ENCODE measurements around the gene HNRNPUL1. TPM values are rescaled to one million over a fixed set of nuclear protein-coding genes. Genes with fewer than 3 reads are reported as not detected.

Gene HNRNPUL1
- total and polyA plus RNA-seq, 9 of the 15 experiments (the other 6 are each of a cell fraction or from before 2014, with no cell fraction given): 7.3 to 211 (median 85.0) TPM

DNA sequence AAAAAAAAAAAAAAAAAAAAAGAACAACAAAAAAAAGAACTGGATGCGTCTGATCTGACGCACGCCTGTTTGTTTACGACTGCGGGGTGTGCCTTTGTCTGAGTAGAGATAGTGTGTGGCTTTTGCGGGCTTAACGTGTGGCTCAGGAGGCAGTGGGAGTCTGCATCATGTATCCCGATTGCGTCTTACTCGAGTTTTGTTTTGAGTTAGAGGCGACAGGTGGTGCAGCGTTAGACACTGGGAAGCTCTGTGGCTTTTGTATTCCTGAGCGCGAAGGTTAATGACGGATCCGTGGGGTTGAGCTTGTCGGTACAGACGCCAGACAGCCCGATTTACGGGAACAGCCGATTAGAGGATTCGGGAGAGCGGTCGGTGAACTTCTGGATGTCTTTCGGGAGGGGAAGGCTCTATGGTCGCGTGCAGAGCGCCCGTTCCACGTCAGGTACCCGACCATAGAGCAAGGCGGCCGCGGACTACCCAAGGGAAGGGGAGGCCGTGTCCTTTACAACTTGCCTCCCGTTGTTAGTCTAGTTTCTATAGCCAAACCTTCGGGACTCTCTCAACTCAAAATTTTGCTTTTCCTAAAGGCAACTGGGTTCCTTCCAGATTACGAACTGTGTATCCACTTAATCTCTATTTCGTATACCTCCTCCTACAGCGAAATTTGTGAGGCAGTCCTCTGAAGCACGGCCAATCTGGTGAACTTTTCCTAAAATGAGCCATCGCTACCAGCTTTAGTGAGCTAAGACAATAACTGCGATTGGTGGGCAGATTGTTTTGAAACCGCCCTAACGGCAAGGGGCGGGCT, 926 bp upstream of the HNRNPUL1 start (continued):
- TF ChIP-seq IRF1 (CRISPR knock-in tag; IDR thresholded peaks at IDR 0.05; ENCODE audit: borderline replicate concordance) (0 out of 2 replicates have a peak, but pooled peaks have one; percentile 24), FOS (IDR thresholded peaks at IDR 0.05; ENCODE audit: extremely low read depth, insufficient read length) (no peak), TAF1 (IDR thresholded peaks at IDR 0.05; ENCODE audit: control insufficient read depth, extremely low read depth, insufficient read depth, low read length, severe bottlenecking) (peak; percentile 68), ERF (CRISPR knock-in tag; IDR thresholded peaks at IDR 0.05) (peak; percentile 72), TAF9B (IDR thresholded peaks at IDR 0.05; ENCODE audit: partially characterized antibody) (peak; percentile 66), ETV5 (CRISPR knock-in tag; IDR thresholded peaks at IDR 0.05; ENCODE audit: low read depth) (peak; percentile 47; the same call in 1 of the 2 replicates), JUND (IDR thresholded peaks at IDR 0.05; ENCODE audit: borderline replicate concordance, low read depth, low read length) (peak; percentile 34; the same call in 1 of the 2 replicates), JUND (tag; IDR thresholded peaks at IDR 0.05; ENCODE audit: borderline replicate concordance, low read depth, low read length) (no peak), ZBTB8A (IDR thresholded peaks at IDR 0.05; ENCODE audit: partially characterized antibody) (no peak), TCF15 (CRISPR knock-in tag; IDR thresholded peaks at IDR 0.05) (no peak), POLR2A (conservative IDR thresholded peaks at IDR 0.05) (peak; percentile 89), TCF3 (CRISPR knock-in tag; IDR thresholded peaks at IDR 0.05) (peak; percentile 71), ZNF589 (CRISPR knock-in tag; IDR thresholded peaks at IDR 0.05; ENCODE audit: low read depth) (peak; percentile 71; the same call in 1 of the 2 replicates), PKNOX1 (IDR thresholded peaks at IDR 0.05) (0 out of 2 replicates have a peak, but pooled peaks have one; percentile 12)
- TF ChIP-seq, protein P1, sequence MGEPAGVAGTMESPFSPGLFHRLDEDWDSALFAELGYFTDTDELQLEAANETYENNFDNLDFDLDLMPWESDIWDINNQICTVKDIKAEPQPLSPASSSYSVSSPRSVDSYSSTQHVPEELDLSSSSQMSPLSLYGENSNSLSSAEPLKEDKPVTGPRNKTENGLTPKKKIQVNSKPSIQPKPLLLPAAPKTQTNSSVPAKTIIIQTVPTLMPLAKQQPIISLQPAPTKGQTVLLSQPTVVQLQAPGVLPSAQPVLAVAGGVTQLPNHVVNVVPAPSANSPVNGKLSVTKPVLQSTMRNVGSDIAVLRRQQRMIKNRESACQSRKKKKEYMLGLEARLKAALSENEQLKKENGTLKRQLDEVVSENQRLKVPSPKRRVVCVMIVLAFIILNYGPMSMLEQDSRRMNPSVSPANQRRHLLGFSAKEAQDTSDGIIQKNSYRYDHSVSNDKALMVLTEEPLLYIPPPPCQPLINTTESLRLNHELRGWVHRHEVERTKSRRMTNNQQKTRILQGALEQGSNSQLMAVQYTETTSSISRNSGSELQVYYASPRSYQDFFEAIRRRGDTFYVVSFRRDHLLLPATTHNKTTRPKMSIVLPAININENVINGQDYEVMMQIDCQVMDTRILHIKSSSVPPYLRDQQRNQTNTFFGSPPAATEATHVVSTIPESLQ (CRISPR knock-in tag; IDR thresholded peaks at IDR 0.05): peak; percentile 80; the same call in 1 of the 2 replicates
- TF ChIP-seq, protein P2, sequence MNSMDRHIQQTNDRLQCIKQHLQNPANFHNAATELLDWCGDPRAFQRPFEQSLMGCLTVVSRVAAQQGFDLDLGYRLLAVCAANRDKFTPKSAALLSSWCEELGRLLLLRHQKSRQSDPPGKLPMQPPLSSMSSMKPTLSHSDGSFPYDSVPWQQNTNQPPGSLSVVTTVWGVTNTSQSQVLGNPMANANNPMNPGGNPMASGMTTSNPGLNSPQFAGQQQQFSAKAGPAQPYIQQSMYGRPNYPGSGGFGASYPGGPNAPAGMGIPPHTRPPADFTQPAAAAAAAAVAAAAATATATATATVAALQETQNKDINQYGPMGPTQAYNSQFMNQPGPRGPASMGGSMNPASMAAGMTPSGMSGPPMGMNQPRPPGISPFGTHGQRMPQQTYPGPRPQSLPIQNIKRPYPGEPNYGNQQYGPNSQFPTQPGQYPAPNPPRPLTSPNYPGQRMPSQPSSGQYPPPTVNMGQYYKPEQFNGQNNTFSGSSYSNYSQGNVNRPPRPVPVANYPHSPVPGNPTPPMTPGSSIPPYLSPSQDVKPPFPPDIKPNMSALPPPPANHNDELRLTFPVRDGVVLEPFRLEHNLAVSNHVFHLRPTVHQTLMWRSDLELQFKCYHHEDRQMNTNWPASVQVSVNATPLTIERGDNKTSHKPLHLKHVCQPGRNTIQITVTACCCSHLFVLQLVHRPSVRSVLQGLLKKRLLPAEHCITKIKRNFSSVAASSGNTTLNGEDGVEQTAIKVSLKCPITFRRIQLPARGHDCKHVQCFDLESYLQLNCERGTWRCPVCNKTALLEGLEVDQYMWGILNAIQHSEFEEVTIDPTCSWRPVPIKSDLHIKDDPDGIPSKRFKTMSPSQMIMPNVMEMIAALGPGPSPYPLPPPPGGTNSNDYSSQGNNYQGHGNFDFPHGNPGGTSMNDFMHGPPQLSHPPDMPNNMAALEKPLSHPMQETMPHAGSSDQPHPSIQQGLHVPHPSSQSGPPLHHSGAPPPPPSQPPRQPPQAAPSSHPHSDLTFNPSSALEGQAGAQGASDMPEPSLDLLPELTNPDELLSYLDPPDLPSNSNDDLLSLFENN (IDR thresholded peaks at IDR 0.05; ENCODE audit: low read depth in 2 of 2, low read length in 2 of 2): no peak
- TF ChIP-seq, protein P3, sequence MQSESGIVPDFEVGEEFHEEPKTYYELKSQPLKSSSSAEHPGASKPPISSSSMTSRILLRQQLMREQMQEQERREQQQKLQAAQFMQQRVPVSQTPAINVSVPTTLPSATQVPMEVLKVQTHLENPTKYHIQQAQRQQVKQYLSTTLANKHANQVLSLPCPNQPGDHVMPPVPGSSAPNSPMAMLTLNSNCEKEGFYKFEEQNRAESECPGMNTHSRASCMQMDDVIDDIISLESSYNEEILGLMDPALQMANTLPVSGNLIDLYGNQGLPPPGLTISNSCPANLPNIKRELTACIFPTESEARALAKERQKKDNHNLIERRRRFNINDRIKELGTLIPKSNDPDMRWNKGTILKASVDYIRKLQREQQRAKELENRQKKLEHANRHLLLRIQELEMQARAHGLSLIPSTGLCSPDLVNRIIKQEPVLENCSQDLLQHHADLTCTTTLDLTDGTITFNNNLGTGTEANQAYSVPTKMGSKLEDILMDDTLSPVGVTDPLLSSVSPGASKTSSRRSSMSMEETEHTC (IDR thresholded peaks at IDR 0.05): no peak

Data from K562 (cell line).